ENCODE measurements around the gene DOCK1. TPM values are rescaled to one million over a fixed set of nuclear protein-coding genes. Genes with fewer than 3 reads are reported as not detected.
A peak's percentile ranks its signal among the peaks of the same experiment; 100 is the strongest.

DOCK1 gene
- 10 to 100 TPM; 72.4 to 89.3 TPM for total RNA-seq
- 33.7 TPM for polyA plus RNA-seq (2013, experiment 1 of 2)
- polyA plus RNA-seq (2013, experiment 2 of 2): 35.9 TPM
- long read RNA-seq, experiment 1, full-length matches to known transcripts: 1 of 24 reads
- long read RNA-seq, experiment 1, partial matches to known transcripts: 10 of 24 reads
- long read RNA-seq, experiment 1, other reads (novel, unspliced or antisense): 13 of 24 reads
- long read RNA-seq, experiment 2, full-length matches to known transcripts: 15 of 77 reads
- long read RNA-seq, experiment 2, partial matches to known transcripts: 31 of 77 reads
- long read RNA-seq, experiment 2, other reads (novel, unspliced or antisense): 31 of 77 reads
- long read RNA-seq, experiment 3, full-length matches to known transcripts: 15 of 119 reads
- long read RNA-seq, experiment 3, partial matches to known transcripts: 52 of 119 reads
- long read RNA-seq, experiment 3, other reads (novel, unspliced or antisense): 52 of 119 reads
- long read RNA-seq, experiment 4, partial matches to known transcripts: 0 of 12 reads
- long read RNA-seq, experiment 4, other reads (novel, unspliced or antisense): 12 of 12 reads

DNA sequence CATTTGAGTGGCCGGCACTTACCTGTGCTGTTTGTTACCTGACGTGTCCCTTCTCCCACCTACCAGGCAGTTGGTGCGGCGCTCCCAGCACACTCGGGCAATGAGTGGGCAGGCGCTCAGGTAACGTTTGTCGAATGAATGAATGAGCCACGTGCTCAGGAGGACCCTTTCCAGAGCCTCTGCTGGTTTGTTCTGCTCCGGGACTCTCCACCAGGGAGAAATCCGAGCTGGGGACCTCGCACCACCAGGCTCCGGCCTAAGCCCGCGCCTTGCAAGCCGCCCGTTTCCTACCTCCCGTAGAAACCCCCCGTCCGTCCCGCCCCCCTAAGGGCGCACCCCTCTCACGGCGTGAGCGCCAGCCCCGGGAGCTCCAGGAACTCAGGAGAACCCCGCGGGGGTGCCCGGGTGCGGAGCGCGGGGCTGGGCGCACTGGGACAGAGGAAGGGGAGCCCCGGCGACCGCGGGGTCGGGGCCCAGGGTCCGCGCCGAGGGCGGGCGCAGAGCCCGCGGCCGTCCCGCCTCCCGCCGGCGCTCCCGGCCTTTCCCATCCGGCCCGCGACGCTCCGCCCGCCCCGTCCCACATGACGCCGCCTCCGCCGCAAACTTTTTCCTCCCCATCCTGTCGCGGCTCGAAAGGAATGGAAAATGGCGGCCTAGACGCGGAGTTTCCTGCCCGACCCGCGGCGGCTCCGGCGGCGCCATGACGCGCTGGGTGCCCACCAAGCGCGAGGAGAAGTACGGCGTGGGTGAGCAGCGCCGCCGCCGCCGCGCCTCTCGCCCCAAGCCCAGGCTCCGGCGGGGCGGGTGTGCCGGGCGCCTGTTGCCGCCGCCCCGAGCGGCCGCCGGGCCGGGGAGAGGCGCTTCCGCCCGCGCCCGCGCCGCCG lies at the start of gene DOCK1:
DOCK1 (plus strand) TSS at position 611 of the 884 bp plus-strand sequence; CDS start at position 701, 90 bp downstream.
- Histone ChIP-seq H3K9ac (ENCODE audit: extremely low read depth, low read length, poor library complexity, severe bottlenecking) (peak within 1 kb of the TSS; percentile 77), H3K36me3 (ENCODE audit: control insufficient read depth, insufficient read depth, low read length) (peaks cover 17% of the 10 kb centered on the region), H3K4me3 (ENCODE audit: low read length) (peak within 1 kb of the TSS; percentile 84), H3K27ac (ENCODE audit: low read depth, low read length) (peak within 1 kb of the TSS; percentile 38), H3K4me1 (ENCODE audit: control insufficient read depth, insufficient read depth, low read length) (no peaks in the 10 kb centered on the region), H3K27me3 (ENCODE audit: control insufficient read depth, insufficient read depth, low read length, poor library complexity, severe bottlenecking) (no peaks in the 10 kb centered on the region), H3K9me3 (ENCODE audit: control insufficient read depth, low read length) (peaks cover 2% of the 10 kb centered on the region)
- Mint-ChIP-seq H3K27ac (peak within 1 kb of the TSS; percentile 98), H3K9me3 (peaks cover 2% of the 10 kb centered on the region), H3K36me3 (ENCODE audit: low read depth) (peaks cover 41% of the 10 kb centered on the region), H3K4me1 (peaks cover 37% of the 10 kb centered on the region), H3K4me3 (peak within 1 kb of the TSS; percentile 80), H3K27me3 (ENCODE audit: insufficient read depth) (peaks cover 1% of the 10 kb centered on the region)
- peak; percentile 90 for DNase-seq
- 2 to 5% methylated on average over 25 to 104 of the region's 108 CpGs for WGBS, 2 experiments (ENCODE audit: insufficient coverage in 1 of 2, insufficient read length in 1 of 2)
- TF ChIP-seq, protein P1, sequence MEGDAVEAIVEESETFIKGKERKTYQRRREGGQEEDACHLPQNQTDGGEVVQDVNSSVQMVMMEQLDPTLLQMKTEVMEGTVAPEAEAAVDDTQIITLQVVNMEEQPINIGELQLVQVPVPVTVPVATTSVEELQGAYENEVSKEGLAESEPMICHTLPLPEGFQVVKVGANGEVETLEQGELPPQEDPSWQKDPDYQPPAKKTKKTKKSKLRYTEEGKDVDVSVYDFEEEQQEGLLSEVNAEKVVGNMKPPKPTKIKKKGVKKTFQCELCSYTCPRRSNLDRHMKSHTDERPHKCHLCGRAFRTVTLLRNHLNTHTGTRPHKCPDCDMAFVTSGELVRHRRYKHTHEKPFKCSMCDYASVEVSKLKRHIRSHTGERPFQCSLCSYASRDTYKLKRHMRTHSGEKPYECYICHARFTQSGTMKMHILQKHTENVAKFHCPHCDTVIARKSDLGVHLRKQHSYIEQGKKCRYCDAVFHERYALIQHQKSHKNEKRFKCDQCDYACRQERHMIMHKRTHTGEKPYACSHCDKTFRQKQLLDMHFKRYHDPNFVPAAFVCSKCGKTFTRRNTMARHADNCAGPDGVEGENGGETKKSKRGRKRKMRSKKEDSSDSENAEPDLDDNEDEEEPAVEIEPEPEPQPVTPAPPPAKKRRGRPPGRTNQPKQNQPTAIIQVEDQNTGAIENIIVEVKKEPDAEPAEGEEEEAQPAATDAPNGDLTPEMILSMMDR (conservative IDR thresholded peaks at IDR 0.05): no peak

DNA sequence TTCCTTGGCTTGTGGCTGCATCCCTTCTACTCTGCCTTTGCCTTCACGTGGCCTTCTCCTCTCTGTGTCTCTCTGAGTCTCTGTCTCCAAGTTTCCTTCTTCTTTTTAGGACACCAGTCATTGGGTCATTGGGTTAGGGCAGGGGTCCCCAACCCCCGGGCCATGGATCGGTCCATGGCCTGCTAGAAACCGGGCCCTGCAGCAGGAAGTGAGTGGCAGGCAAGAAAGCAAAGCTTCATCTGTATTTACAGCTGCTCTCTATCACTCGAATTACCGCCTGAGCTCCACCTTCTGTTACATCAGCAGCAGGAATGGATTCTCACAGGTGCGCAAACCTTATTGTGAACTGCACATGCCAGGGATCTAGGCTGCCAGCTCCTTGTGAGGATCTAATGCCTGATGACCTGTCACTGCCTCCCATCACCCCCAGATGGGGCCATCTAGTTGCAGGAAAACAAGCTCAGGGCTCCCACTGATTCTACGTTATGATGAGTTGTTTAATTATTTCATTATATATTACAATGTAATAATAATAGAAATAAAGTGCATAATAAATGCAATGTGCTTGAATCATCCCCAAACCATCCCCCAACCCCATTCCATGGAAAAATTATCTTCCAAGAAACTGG lies 47.9 kb upstream of the DOCK1 start:
- H3K27ac Mint-ChIP-seq: no peak overlapping the region
- Histone ChIP-seq H3K9me3 (ENCODE audit: control insufficient read depth, low read length) (no peaks in the 10 kb centered on the region), H3K27me3 (ENCODE audit: control insufficient read depth, insufficient read depth, low read length, poor library complexity, severe bottlenecking) (no peaks in the 10 kb centered on the region), H3K36me3 (ENCODE audit: control insufficient read depth, insufficient read depth, low read length) (no peaks in the 10 kb centered on the region), H3K27ac (ENCODE audit: low read depth, low read length) (no peak overlapping the region), H3K4me1 (ENCODE audit: control insufficient read depth, insufficient read depth, low read length) (no peaks in the 10 kb centered on the region), H3K4me3 (ENCODE audit: low read length) (no peak overlapping the region), H3K9ac (ENCODE audit: extremely low read depth, low read length, poor library complexity, severe bottlenecking) (no peak overlapping the region)
- 91 to 96% methylated on average over 6 to 7 of the region's 8 CpGs for WGBS, 2 experiments (ENCODE audit: insufficient coverage in 1 of 2, insufficient read length in 1 of 2)
- TF ChIP-seq, protein P1 (conservative IDR thresholded peaks at IDR 0.05): peak; percentile 62
- no peak for DNase-seq
- H3K27me3 Mint-ChIP-seq (ENCODE audit: insufficient read depth): no peaks in the 10 kb centered on the region
- H3K4me3 Mint-ChIP-seq: no peak overlapping the region
- no peaks in the 10 kb centered on the region for H3K36me3 Mint-ChIP-seq (ENCODE audit: low read depth)
- no peaks in the 10 kb centered on the region for H3K4me1 Mint-ChIP-seq
- peaks cover 9% of the 10 kb centered on the region for H3K9me3 Mint-ChIP-seq

Measured in endodermal cell (in vitro differentiated cells).